SKM-1 (cell line): ENCODE measurements around the gene GSTA2.
"Not testable (repeated sequence)": the region's sequence is repeated elsewhere in the genome, so short reads cannot be mapped to it uniquely, and the experiment has no call there.

Experiments
- DNase-seq: peaks from one replicate; lab custom pipeline; 2025; ENCODE audit not compliant: unreplicated experiment; lab: John Stamatoyannopoulos, UW

Gene GSTA2

DNA sequence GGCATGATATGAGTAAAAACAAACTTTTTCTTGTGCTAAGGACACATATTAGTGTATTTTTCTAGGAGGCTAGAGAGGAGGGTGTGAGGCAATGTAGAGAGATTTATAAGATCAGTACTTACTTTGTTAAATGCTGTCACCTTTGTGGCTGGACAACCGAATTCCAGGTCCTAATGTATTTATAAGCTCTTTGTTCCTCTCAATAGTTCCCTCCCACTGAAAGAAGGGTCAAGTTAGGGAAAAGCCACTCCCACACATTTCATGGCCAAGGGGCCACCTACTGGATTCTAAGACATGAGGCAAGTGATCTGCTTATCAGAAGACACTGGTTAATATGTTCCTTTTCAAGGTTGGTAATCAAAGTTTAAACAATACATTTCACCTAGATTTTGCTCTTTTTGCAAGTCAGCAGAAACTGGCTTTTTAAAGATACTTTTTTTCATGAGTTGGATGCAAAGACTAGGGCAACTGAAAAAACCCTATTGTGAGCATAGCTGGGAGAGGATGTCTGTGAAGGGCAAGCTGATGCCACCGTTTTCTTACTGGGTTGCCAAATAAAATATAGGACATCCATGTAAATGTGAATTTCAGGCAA lies at the start of gene GSTA2:
Gene GSTA2 (minus strand): TSS at position 154 of the 595 bp plus-strand sequence. CDS start 5,528 bp downstream, outside the sequence.
- DNase-seq, result not testable (repeated sequence)

DNA sequence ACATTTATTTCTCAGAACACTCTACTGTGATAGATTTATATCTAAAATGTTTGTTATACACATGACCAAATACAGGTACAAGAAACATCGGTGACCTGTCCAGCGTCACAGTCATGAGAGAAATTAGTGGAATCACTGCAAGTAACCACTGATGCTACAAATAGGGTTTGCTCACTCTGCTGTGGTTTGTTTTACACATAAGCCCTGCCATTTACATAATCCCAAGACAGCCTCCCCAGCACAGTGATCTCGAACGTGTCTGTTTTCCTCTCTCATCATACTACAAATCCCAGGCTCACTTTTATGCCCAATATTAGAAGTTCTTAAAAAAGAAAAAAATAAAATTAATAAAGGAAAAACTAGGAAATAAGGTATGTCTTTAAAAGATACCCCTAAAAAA lies 46.5 kb upstream of the GSTA2 start:
- DNase-seq, result not testable (repeated sequence)

DNA sequence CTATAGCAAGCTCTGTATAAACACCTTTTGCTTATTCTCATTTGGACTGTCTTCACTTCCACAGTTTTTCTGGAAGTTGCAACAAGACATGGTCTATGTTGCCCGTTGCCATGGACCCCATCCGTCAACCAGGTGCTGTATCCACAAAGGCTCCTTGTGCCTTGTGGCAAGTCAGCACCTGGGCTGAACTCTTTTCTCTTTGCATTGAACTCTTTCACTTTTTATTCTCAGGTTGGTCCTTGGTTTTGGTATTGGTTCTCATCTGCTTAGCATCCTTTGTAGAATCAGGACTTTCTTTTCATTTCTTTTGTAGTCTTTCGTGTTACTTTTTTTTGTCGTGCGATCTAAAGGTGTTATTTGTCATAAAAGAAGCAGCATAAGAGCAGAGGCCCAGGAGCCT lies 45.4 kb upstream of the GSTA2 start:
- no peak for DNase-seq

DNA sequence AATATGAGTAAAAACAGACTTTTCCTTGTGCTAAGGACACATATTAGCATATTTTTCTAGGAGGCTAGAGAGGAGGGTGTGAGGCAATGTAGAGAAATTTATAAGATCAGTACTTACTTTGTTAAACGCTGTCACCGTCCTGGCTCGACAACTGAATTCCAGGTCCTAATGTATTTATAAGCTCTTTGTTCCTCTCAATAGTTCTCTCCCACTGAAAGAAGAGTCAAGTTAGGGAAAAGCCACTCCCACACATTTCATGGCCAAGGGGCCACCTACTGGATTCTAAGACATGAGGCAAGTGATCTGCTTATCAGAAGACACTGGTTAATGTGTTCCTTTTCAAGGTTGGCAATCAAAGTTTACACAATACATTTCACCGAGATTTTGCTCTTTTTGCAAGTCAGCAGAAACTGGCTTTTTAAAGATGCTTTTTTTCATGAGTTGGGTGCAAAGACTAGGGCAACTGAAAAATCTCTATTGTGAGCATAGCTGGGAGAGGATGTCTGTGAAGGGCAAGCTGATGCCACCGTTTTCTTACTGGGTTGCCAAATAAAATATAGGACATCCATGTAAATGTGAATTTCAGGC lies 40.5 kb upstream of the GSTA2 start, which contains the start of gene GSTA1:
Gene GSTA1 (minus strand): TSS at position 149 of the 588 bp plus-strand sequence. CDS start 4,549 bp downstream, outside the sequence.
- not testable (repeated sequence) for DNase-seq

DNA sequence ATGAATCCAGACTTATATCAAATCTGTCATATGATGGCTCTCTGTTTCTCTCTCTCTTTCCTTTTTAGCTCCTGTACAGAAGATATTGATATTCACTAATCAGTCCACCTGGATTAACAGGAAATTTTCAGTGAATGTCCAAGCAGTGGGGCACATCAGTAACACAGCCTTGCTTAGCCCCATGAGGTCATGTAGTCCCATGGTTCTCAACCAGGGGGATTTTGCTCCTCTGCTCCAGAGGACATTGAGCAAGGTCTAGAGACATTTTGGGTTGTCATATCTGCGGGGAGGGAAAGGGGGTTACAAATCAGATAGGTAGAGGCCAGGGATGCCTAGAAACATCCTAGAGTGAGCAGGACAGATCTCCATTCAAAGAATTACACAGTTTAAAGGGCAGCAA lies 39.5 kb upstream of the GSTA2 start:
- DNase-seq, result no peak

DNA sequence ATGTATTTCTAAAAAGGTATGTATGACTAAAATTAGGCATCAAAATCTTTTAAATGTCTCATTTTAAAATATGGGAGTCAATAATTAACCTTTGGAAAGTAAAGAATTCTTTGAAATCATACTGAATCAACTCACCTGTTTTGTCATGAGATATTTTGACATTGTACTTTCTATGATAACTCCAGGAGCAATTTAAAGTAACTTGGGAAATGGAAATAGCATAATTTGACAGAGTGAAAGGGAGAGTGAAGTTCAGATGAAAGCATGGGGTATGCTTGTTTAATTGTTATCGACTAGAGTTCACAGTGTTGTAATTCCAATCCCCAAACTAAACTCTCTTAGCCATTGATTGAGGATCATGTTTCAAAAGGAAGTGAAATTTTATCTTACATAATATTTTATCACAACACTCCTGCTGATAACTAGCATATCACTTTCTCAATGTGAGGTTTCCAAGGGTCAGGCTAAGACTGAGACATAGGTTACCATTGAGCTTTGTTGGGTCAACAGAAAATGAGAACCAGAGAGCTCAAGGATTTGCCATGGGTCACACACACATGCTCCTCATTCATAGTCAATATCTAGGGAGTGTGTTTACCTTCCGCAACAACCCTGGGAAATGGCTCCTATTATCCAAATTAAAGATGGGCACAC lies 38.0 kb upstream of the GSTA2 start:
- DNase-seq, result no peak

DNA sequence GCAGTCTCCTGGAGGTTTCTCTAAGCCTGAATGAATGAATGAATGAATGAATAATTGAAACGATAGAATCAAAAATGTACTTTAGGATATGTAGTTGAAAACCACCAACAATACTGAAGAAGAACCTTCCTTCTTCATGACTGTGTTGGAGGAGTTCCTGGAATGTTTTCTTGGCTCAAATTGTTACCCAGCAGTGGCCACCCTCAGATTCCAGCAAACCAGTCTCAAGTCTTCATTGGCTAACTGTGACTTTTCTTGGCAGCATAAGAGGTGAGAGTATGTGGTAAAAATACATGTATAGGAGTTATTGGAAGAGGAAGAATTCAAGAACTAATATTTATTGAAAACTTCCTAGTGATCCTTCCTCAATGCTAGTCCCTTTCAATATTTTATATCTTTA lies 36.0 kb upstream of the GSTA2 start:
- not testable (repeated sequence) for DNase-seq

DNA sequence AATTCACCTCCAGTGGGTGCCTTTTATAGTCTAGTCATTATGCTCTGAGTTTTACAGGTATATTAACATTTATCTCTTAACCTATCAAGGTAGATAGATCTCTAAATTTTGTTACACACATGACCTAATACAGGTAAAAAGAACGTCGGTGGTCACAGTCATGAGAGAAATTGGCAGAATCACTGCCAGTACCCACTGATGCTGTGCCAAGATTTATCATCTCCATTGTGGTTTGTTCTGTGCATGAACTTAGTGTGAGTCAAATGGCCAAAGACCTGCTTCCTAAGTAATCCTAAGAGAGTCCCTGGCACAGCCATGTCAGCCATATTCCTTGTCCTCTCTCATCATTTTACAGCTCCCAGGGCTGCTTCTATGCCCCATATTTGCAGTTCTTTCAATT lies 31.1 kb upstream of the GSTA2 start:
- not testable (repeated sequence) for DNase-seq

DNA sequence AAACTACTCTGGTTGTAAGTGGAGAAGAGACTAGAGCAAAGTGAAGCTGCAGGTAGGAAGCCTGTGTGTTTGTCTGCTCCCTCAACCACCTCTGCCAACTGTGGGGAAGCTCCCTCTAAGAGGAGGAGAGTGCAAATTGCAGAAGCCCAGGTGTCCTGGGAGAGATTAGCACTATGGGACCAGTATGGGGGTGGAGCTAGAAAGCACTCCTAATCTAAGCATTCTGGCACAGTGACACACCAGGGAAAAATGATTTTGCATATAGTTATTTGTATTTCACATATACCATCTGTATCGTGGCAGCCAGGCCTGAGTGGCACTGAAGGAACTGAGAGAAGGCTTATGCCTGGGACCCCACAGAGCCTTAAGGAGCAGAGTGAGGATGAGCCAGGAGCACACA lies 27.6 kb upstream of the GSTA2 start:
- no peak for DNase-seq

DNA sequence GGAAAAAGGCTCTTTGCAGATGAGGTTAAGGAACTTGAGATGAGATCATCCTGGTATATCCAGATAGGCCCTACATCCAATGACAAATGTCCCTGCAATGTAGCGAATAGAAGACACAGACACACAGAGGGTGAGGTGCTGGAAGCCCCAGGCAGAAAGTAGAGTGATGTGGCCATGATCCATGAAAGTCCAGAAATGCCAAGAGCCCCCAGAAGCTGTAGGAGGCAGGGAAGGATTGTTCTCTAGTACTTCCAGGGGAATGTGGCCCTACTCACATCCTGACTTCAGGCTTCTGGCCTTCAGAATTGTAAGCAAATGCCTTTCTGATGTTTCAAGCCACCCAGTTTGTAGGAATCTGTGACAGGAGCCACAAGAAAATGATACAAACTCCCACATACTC lies 26.4 kb upstream of the GSTA2 start:
- not testable (repeated sequence) for DNase-seq

DNA sequence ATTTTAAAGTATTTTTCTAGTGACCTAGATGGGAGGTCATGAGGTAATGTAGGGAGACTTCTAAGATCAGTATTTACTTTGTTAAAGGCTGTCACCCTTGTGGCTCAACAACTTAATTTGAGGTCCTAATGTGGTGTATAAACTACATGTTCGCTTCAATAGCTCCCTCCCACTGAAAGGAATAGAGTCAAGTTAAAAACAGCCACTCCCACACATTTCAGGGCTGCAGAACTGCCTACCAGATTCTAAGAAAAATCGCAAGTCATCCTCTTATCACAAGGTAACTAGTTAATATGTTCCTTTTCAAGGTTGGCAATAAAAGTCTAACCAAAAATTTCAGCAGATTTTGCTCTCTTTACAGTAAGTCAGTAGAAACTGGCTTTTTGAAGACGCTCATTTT lies 25.2 kb upstream of the GSTA2 start:
- DNase-seq, result no peak

DNA sequence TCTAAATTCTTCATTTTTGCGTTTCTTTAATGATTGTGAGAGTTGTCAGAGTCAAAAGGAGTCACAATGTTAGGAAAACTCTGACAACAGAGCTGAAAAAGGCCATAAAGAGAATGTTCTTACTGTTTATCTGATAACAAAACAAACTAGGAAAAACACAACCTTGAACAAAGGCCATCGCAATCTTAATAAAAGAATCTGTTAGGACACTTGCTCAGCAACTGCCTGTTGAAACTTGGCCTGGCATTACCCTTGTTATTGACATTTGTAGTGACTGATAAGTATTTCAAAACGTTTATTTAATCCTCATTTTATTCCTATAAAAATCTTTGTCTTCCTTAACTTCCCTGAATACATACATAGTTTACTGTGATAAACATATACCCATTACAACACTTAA lies 24.6 kb upstream of the GSTA2 start:
- no peak for DNase-seq

DNA sequence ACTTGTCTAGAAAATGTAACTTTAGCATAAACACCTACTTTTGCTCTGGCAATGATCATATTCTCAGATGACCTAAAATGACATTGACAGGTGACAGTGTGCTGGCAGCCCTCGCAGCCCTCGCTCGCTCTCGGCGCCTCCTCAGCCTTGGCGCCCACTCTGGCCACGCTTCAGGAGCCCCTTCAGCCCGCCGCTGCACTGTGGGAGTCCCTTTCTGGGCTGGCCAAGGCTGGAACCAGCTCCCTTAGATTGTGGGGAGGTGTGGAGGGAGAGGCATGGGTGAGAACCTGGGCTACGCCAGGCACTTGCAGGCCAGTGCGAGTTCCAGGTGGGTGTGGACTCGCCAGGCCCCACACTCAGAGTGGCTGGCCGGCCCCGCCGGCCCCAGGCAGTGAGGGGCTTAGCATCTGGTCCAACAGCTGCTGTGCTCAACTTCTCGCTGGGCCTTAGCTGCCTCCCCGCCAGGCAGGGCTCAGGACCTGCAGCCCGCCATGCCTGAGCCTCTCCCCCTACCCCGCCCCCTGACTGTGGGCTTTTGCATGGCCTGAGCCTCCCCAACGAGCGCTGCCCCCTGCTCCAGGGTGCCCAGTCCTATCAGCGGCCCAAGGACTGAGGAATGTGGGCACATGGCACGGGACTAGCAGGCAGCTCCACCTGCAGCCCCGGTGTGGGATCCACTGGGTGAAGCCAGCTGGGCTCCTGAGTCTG lies 23.1 kb upstream of the GSTA2 start:
- no peak for DNase-seq

DNA sequence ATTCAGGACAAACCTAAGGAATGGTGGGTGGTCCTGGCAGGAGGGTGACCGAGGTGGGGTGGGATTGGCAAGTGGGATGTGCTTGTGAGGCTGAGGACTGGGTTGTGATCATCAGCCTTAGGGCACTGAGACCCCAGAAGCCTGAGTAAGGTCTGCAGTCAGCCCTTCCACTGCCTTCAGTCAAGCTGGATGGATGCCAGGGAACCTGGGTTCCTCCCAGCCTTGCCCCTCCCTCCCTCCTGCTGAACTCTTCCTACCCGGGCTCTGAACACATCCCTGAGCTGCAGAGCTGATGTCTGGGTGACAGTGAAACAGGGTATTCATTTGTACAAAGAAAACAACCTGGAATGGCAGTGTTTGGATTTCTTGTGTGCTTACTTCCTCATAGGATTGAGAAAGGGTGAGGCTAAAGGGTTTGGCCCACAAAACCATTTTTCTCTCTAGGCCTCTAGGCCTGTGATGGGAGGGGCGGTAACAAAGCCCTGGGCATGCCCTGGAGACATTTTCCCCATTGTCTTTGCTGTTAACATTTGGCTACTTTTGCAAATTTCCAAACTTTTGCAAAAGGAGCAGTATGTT lies 19.5 kb upstream of the GSTA2 start:
- DNase-seq, result not testable (repeated sequence)

DNA sequence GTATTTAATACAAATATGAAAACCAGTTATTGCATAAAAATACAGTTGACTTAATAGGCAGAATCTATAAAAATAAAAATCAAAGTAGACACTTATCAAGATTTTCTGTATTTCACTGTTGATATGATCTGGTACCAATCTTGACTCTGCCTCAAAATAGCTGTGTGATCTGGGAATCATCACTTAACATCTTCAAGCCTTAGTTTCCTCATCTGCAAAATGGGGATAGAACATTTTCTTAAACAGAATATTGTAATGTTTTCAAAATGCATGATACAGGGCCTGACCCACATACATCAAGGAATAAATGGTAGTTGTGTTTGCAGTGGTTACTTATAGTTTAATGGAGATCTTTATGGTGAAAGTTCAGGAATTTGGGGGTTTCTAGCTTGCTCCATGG lies 18.9 kb upstream of the GSTA2 start:
- DNase-seq, result not testable (repeated sequence)

DNA sequence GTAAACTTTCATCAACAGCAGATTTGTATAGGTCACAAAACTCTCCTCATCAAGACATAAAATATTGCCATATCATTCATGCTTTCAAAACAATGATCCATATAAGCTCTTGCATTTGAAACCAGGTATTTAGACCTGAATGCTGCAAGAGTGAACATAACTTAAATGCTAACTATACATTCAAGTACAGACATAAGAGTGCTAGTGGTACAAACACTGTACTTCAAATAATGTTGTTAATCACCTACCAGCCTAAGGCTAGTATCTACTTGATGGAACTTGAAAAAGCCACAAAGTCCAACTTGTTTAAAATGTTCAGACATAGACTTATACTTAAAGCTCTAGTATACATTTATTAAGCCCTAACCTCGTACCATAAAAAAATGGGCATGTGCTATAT lies 16.0 kb upstream of the GSTA2 start:
- no peak for DNase-seq

DNA sequence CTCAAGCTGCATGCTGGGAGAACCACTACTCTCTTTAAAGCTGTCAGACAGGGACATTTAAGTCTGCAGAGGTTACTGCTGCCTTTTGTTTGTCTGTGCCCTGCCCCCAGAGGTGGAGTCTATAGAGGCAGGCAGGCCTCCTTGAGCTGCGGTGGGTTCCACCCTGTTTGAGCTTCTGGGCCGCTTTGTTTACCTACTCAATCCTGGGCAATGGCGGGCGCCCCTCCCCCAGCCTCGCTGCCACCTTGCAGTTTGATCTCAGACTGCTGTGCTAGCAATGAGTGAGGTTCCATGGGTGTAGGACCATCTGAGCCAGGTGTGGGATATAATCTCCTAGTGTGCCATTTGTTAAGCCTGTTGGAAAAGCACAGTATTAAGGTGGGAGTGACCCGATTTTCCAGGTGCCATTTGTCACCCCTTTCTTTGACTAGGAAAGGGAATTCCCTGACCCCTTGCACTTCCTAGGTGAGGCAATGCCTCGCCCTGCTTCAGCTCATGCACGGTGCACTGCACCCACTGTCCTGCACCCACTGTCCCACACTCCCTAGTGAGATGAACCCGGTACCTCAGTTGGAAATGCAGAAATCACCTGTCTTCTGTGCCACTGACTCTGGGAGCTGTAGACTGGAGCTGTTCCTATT lies 13.6 kb upstream of the GSTA2 start:
- not testable (repeated sequence) for DNase-seq

DNA sequence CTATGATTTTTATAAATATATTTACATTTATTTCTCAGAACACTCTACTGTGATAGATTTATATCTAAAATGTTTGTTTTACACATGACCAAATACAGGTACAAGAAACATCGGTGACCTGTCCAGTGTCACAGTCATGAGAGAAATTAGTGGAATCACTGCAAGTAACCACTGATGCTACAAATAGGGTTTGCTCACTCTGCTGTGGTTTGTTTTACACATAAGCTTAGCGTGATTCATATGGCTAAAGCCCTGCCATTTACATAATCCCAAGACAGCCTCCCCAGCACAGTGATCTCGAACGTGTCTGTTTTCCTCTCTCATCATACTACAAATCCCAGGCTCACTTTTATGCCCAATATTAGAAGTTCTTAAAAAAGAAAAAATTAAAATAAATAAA lies 6.1 kb upstream of the GSTA2 start:
- DNase-seq, result not testable (repeated sequence)

DNA sequence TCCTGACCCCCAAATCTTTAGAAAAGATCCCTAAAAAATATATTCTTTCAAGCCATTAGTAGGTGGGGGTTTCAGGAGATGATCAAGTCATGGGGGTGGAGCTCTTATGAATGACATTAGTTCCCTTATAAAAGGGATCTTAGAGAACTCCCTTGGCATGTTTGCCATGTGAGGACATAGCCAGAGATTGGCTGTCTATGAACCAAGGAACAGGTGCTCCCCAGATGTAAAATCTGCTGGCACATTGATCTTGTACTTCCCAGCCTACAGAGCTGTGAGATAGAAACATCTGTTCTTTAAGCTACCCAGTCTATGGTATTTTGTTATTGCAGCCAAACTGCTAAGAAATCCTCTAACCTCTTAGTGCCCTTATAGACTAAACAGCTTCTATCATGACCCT lies 4.4 kb upstream of the GSTA2 start:
- not testable (repeated sequence) for DNase-seq

DNA sequence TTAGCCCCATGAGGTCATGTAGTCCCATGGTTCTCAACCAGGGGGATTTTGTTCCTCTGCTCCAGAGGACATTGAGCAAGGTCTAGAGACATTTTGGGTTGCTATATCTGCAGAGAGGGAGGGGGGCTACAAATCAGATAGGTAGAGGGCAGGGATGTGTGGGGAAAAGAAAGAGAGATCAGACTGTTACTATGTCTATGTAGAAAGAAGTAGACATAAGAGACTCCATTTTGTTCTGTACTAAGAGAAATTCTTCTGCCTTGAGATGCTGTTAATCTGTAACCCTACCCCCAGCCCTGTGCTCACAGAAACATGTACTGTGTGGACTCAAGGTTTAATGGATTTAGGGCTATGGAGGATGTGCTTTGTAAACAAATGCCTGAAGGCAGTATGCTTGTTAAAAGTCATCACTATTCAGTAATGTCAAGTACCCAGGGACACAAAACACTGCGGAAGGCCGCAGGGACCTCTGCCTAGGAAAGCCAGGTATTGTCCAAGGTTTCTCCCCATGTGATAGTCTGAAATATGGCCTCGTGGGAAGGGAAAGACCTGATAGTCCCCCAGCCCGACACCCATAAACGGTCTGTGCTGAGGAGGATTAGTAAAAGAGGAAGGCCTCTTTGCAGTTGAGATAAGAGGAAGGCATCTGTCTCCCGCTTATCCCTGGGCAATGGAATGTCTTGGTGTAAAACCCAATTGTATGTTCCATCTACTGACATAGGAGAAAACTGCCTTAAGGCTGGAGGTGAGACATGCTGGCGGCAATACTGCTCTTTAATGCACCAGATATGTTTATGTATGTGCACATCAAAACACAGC lies 1.4 kb downstream of the GSTA2 start:
- DNase-seq, result not testable (repeated sequence)
